HepG2 (cell line): Measurements from ENCODE around the gene PBX1. TPM values are rescaled to one million over a fixed set of nuclear protein-coding genes. Genes with fewer than 3 reads are reported as not detected.

Experiments used
- ATAC-seq: fragments of 200-7000 bp; cut with Tn5 transposase; 3 replicates; pipeline ENCODE4 v1.9.1; 2020; ENCODE audit warnings: mild to moderate bottlenecking, moderate library complexity
- BruUV-seq: library from RNA; stranded (reverse); fragments of 400-500 nt; replicated peaks from 2 replicates; lab custom pipeline; 2021; lab: Mats Ljungman, UMichigan
- CTCF ChIA-PET: fragments of 300-600 bp; formaldehyde crosslinking; extraction: SDS; loops from one replicate; lab custom pipeline; 2021; ENCODE audit warnings: low total read pairs, inconsistent platforms, low intra/inter-chr PET ratio; lab: Yijun Ruan, JAX
- POLR2A ChIA-PET: fragments of 350-600 bp; sonication (Branson Sonifier 250); formaldehyde crosslinking; loops from one replicate; lab custom pipeline; 2020; ENCODE audit warnings: antibody characterized with exemption, inconsistent platforms; lab: Yijun Ruan, JAX
- DNase-seq: peaks from one replicate; pipeline ENCODE4 v3.0.0-alpha.2; 2015; ENCODE audit warnings: low spot score
- FAIRE-seq: peaks from 3 replicates; lab custom pipeline; 2011; peaks lifted over from hg19 to GRCh38; lab: Jason Lieb, UNC
- H2AFZ ChIP-seq: one replicate; pipeline ENCODE4 v1.6.1; 2011; ENCODE audit warnings: low read length, inconsistent platforms
- H3K27ac ChIP-seq: fragments of 300-600 bp; 3 replicates; pipeline ENCODE4 v1.8.0; 2011; ENCODE audit warnings: mixed run types, mild to moderate bottlenecking, mixed read lengths, low read length, inconsistent platforms; ENCODE audit not compliant: insufficient read depth; ENCODE audit errors: extremely low read length
- H3K27me3 ChIP-seq, 2 experiments: fragments of 200-600 bp in 1 of 2; 2 replicates in 1 of 2; 3 replicates in 1 of 2; pipeline versions ENCODE4 v1.6.0 to v1.8.0; 2011; ENCODE audit warnings: low read length in 2 of 2, mild to moderate bottlenecking in 2 of 2, moderate library complexity in 2 of 2, inconsistent platforms in 1 of 2; ENCODE audit not compliant: insufficient read depth in 2 of 2, control insufficient read depth in 1 of 2
- H3K36me3 ChIP-seq, 2 experiments: fragments of 200-600 bp in 1 of 2; replicated peaks in 1 of 2; 2 replicates in 1 of 2; 3 replicates in 1 of 2; pipeline versions ENCODE4 v1.5.1 to v1.8.0; 2011; ENCODE audit warnings: low read length in 2 of 2, inconsistent platforms in 1 of 2; ENCODE audit not compliant: insufficient read depth in 2 of 2, control insufficient read depth in 1 of 2
- H3K4me1 ChIP-seq: 2 replicates; pipeline ENCODE4 v1.5.1; 2012; ENCODE audit warnings: low read length, inconsistent platforms; ENCODE audit not compliant: insufficient read depth
- H3K4me2 ChIP-seq: 2 replicates; pipeline ENCODE4 v1.6.0; 2011; ENCODE audit warnings: low read depth, low read length, inconsistent platforms
- H3K4me3 ChIP-seq, 3 experiments: fragments of 200-600 bp in 1 of 3; sonication (generic), shearing (Covaris generic) in 1 of 3; replicated peaks in 1 of 3; 2 replicates each; pipeline ENCODE4 v1.5.1; 2011 to 2016; ENCODE audit warnings: low read length in 3 of 3, inconsistent platforms in 2 of 3, low read depth in 2 of 3, mild to moderate bottlenecking in 2 of 3, control low read depth in 1 of 3, mixed read lengths in 1 of 3; ENCODE audit not compliant: insufficient read depth in 1 of 3
- H3K79me2 ChIP-seq: one replicate; pipeline ENCODE4 v1.6.1; 2011; ENCODE audit warnings: low read length, inconsistent platforms; ENCODE audit not compliant: insufficient read depth
- H3K9ac ChIP-seq: 2 replicates; pipeline ENCODE4 v1.6.0; 2011; ENCODE audit warnings: mild to moderate bottlenecking, low read depth, low read length, inconsistent platforms; ENCODE audit not compliant: insufficient read depth
- H3K9me3 ChIP-seq: 2 replicates; pipeline ENCODE4 v1.5.1; 2012; ENCODE audit warnings: mild to moderate bottlenecking, low read length
- H4K20me1 ChIP-seq: 2 replicates; pipeline ENCODE4 v1.6.0; 2011; ENCODE audit warnings: inconsistent platforms, mild to moderate bottlenecking, low read length, moderate library complexity; ENCODE audit not compliant: insufficient read depth
- ARNTL ChIP-seq: sonication (generic); formaldehyde crosslinking; IDR thresholded peaks from 2 replicates; pipeline ENCODE4 v1.4.0; 2020; ENCODE audit warnings: mild to moderate bottlenecking, missing genetic modification reagents
- EZH2 ChIP-seq: conservative IDR thresholded peaks from 2 replicates; pipeline ENCODE4 v1.6.1; 2012; ENCODE audit warnings: mild to moderate bottlenecking, low read depth, low read length, moderate library complexity
- GATAD2A ChIP-seq: IDR thresholded peaks from 2 replicates; pipeline ENCODE4 v1.6.1; 2016
- KLF16 ChIP-seq, 2 experiments: sonication (generic) in 1 of 2; formaldehyde crosslinking in 1 of 2; IDR thresholded peaks; 2 replicates each; pipeline versions ENCODE4 v1.6.1 to v1.8.0; 2016 to 2023; ENCODE audit warnings: missing genetic modification reagents in 2 of 2, missing compliant biosample characterization in 1 of 2
- LCORL ChIP-seq, 2 experiments: fragments of 450-650 bp in 1 of 2; sonication (generic) in 1 of 2; formaldehyde crosslinking in 1 of 2; IDR thresholded peaks; 2 replicates each; pipeline versions ENCODE4 v1.5.0 to v1.6.1; 2017 to 2020; ENCODE audit warnings: antibody characterized with exemption in 1 of 2, missing genetic modification reagents in 1 of 2
- NCOA1 ChIP-seq: sonication (generic); formaldehyde crosslinking; IDR thresholded peaks from 2 replicates; pipeline ENCODE4 v1.9.0; 2021; ENCODE audit warnings: missing genetic modification reagents
- RELA ChIP-seq: sonication (generic); formaldehyde crosslinking; IDR thresholded peaks from 2 replicates; pipeline ENCODE4 v1.4.0; 2020; ENCODE audit warnings: missing genetic modification reagents
- REPIN1 ChIP-seq: sonication (generic); formaldehyde crosslinking; IDR thresholded peaks from 2 replicates; pipeline ENCODE4 v1.8.0; 2022; ENCODE audit warnings: missing genetic modification reagents, low read depth, mild to moderate bottlenecking, borderline replicate concordance
- SAP130 ChIP-seq: IDR thresholded peaks from 2 replicates; pipeline ENCODE4 v1.6.1; 2016; ENCODE audit warnings: low read depth
- SETDB1 ChIP-seq: sonication (generic); formaldehyde crosslinking; IDR thresholded peaks from 2 replicates; pipeline ENCODE4 v1.5.1; 2020; ENCODE audit warnings: missing genetic modification reagents, mild to moderate bottlenecking, borderline replicate concordance
- ZBTB10 ChIP-seq: sonication (generic); formaldehyde crosslinking; IDR thresholded peaks from 2 replicates; pipeline ENCODE4 v1.4.0; 2020; ENCODE audit warnings: missing genetic modification reagents, borderline replicate concordance
- ZFP37 ChIP-seq: sonication (generic); formaldehyde crosslinking; IDR thresholded peaks from 2 replicates; pipeline ENCODE4 v1.4.0; 2020; ENCODE audit warnings: missing genetic modification reagents, borderline replicate concordance
- ZNF230 ChIP-seq: sonication (generic); formaldehyde crosslinking; IDR thresholded peaks from 2 replicates; pipeline ENCODE4 v1.4.0; 2020; ENCODE audit warnings: mild to moderate bottlenecking, missing genetic modification reagents
- ZNF337 ChIP-seq: sonication (generic); formaldehyde crosslinking; IDR thresholded peaks from 2 replicates; pipeline ENCODE4 v1.5.1; 2020; ENCODE audit warnings: missing genetic modification reagents, low read depth, mild to moderate bottlenecking, borderline replicate concordance
- ZNF646 ChIP-seq: sonication (generic); formaldehyde crosslinking; IDR thresholded peaks from 2 replicates; pipeline ENCODE4 v1.9.0; 2021; ENCODE audit warnings: mild to moderate bottlenecking, missing genetic modification reagents
- ZSCAN29 ChIP-seq: sonication (generic); formaldehyde crosslinking; conservative IDR thresholded peaks from 2 replicates; pipeline ENCODE4 v1.4.0; 2020; ENCODE audit warnings: mild to moderate bottlenecking, missing genetic modification reagents
- WGBS: methylation state at CpG from one replicate; pipeline ENCODE4 v1.1.6; 2017; ENCODE audit warnings: low lambda C conversion rate; 5-methylcytosine and 5-hydroxymethylcytosine counted together
- in situ Hi-C: cut with HindIII; loops from 2 replicates; pipeline ENCODE4 v1.10.0; 2017; ENCODE audit warnings: low pct_unique_long_range_greater_than_20kb; ENCODE audit not compliant: extremely low pct_ligation_motif_present
- intact Hi-C: fragments of 100-400 bp; cut with micrococcal nuclease; formaldehyde crosslinking; loops from one replicate; pipeline ENCODE4 v1.10.0; 2022; ENCODE audit not compliant: unreplicated experiment
- polyA plus RNA-seq, 8 experiments: library from polyadenylated mRNA; depleted of rRNA in 3 of 8; stranded (reverse) in 7 of 8; unstranded in 1 of 8; fragments of >200 nt; fragmentation: Illumina TruSeq in 4 of 8; extraction: Trizol in 4 of 8; gene quantifications; 2 replicates each; pipeline versions ENCODE4 v1.2.1 to v1.2.3, GENCODE V29; 2011 to 2016; ENCODE audit warnings: low read depth in 4 of 8, missing spikeins in 1 of 8, mixed read lengths in 1 of 8; ENCODE audit not compliant: insufficient read depth in 1 of 8
- total RNA-seq, 5 experiments: library from RNA; depleted of rRNA; stranded (reverse); fragments of >200 nt; fragmentation: Illumina TruSeq; extraction: Trizol; gene quantifications; 2 replicates each; pipeline ENCODE4 v1.2.3, GENCODE V29; 2016; ENCODE audit warnings: low read depth in 1 of 5

The PBX1 gene
- total and polyA plus RNA-seq, 2 of the 13 experiments (the other 11 are each of a cell fraction or from before 2014, with no cell fraction given) = 0.24 TPM; not detected in 1

GRCh38 chr1:164562061-164562460 is 3.1 kb downstream of the PBX1 start (continued):
- TF ChIP-seq GATAD2A (no peak), ZBTB10 (CRISPR knock-in tag) (no peak)

GRCh38 chr1:164562511-164562910 is 3.5 kb downstream of the PBX1 start:
- no TSS peak for BruUV-seq
- 0 out of 2 replicates have a peak, but pooled peaks cover 9% of the 10 kb centered on the region for H3K4me1 ChIP-seq
- ChIA-PET CTCF (no interaction called here), POLR2A (no interaction called here)
- H3K79me2 ChIP-seq = no peaks in the 10 kb centered on the region
- H3K9me3 ChIP-seq = no peaks in the 10 kb centered on the region
- H3K27ac ChIP-seq = no peak overlapping the region
- no peak overlapping the region for H3K4me3 ChIP-seq
- no peaks in the 10 kb centered on the region for H4K20me1 ChIP-seq
- H3K27me3 ChIP-seq = peaks cover 0 to 13% of the 10 kb centered on the region in 2 experiments; a peak in 2 of 5 replicates
- in situ Hi-C loops = no loop called here
- WGBS = 25% methylated on average over 4 of the region's 4 CpGs
- FAIRE-seq = no peak
- no peak overlapping the region for H2AFZ ChIP-seq
- intact Hi-C loops = no loop called here
- no peak overlapping the region for H3K4me2 ChIP-seq
- no peak for ATAC-seq
- H3K9ac ChIP-seq = no peak overlapping the region
- no peaks in the 10 kb centered on the region for H3K36me3 ChIP-seq
- DNase-seq = no peak
- TF ChIP-seq SAP130 (CRISPR knock-in tag) = no peak
- TF ChIP-seq REPIN1 = no peak
- TF ChIP-seq ZSCAN29 (CRISPR knock-in tag) = no peak
- no peak for TF ChIP-seq EZH2
- no peak for TF ChIP-seq ZNF230 (CRISPR knock-in tag)
- no peak for TF ChIP-seq ZNF646
- no peak for TF ChIP-seq ZNF337
- TF ChIP-seq RELA = no peak
- no peak for TF ChIP-seq ZFP37 (CRISPR knock-in tag)
- TF ChIP-seq SETDB1 (CRISPR knock-in tag) = no peak
- TF ChIP-seq KLF16 (CRISPR knock-in tag; IDR thresholded peaks at IDR 0.05) = no peak
- TF ChIP-seq ARNTL (CRISPR knock-in tag) = no peak
- TF ChIP-seq NCOA1 = no peak
- TF ChIP-seq LCORL (IDR thresholded peaks at IDR 0.05) = no peak
- no peak for TF ChIP-seq LCORL (CRISPR knock-in tag; IDR thresholded peaks at IDR 0.05)
